22Rv1 (cell line): ENCODE data around the gene POC1A.

ENCODE experiments used
- CTCF ChIP-seq: fragments of 450-650 bp; IDR thresholded peaks from 2 replicates; pipeline ENCODE4 v1.5.1; 2017; ENCODE audit warnings: mild to moderate bottlenecking
- ZFX ChIP-seq: fragments of 450-650 bp; IDR thresholded peaks from 2 replicates; pipeline ENCODE4 v1.6.1; 2017; ENCODE audit warnings: antibody characterized with exemption, borderline replicate concordance

- TF ChIP-seq CTCF (no peak), ZFX (no peak)
These were observed 41.0 kb upstream of the POC1A start for GRCh38 chr3:52195291-52195597.
